B cell (primary cell): ENCODE results near the gene CTRB2. TPM values are rescaled to one million over a fixed set of nuclear protein-coding genes. Genes with fewer than 3 reads are reported as not detected.

Experiments
- ATAC-seq: fragments of 200-7000 bp; cut with Tn5 transposase; one replicate; pipeline ENCODE4 v1.10.0; 2021; ENCODE audit warnings: low read depth, mild to moderate bottlenecking, moderate number of reproducible peaks, moderate library complexity
- CTCF ChIA-PET: fragments of 350-600 bp; sonication (Branson Sonifier 250); formaldehyde crosslinking; loops from one replicate; lab custom pipeline; 2021; ENCODE audit warnings: antibody characterized with exemption, inconsistent platforms; lab: Charles Lee
- POLR2A ChIA-PET: fragments of 350-600 bp; sonication (Branson Sonifier 250); formaldehyde crosslinking; loops from one replicate; lab custom pipeline; 2021; ENCODE audit warnings: antibody characterized with exemption; lab: Charles Lee
- DNase-seq: peaks from one replicate; pipeline ENCODE4 v3.0.0; 2013
- H2AFZ ChIP-seq: 2 replicates; pipeline ENCODE4 v1.6.1; 2012; ENCODE audit warnings: mild to moderate bottlenecking, low read depth, low read length; ENCODE audit not compliant: insufficient read depth, poor library complexity, severe bottlenecking
- H3K27ac ChIP-seq, 2 donors: 1 replicate in 1 of 2; 2 replicates in 1 of 2; pipeline ENCODE4 v1.5.1; 2012 to 2013; ENCODE audit warnings: low read length in 2 of 2, mild to moderate bottlenecking in 2 of 2, moderate library complexity in 1 of 2
- H3K27me3 ChIP-seq, 4 experiments: fragments of 200-600 bp in 1 of 4; sonication (generic) in 1 of 4; replicated peaks in 1 of 4; 1 replicate in 2 of 4; 2 replicates in 2 of 4; pipeline versions ENCODE4 v1.6.1 to v1.7.0; 2013 to 2016; ENCODE audit warnings: low read length in 3 of 4, mild to moderate bottlenecking in 2 of 4, mixed read lengths in 1 of 4, moderate library complexity in 1 of 4; ENCODE audit not compliant: insufficient read depth in 4 of 4, control insufficient read depth in 3 of 4; ENCODE audit errors: control extremely low read depth in 1 of 4
- H3K36me3 ChIP-seq, 2 experiments: replicated peaks in 1 of 2; 1 replicate in 1 of 2; 2 replicates in 1 of 2; pipeline versions ENCODE4 v1.6.1 to v1.7.1; 2013; ENCODE audit warnings: low read length in 1 of 2; ENCODE audit not compliant: insufficient read depth in 2 of 2, control insufficient read depth in 1 of 2; ENCODE audit errors: control extremely low read depth in 1 of 2, extremely low read depth in 1 of 2
- H3K4me1 ChIP-seq, 2 donors: fragments of 200-600 bp in 1 of 2; sonication (generic) in 1 of 2; 1 replicate in 1 of 2; 2 replicates in 1 of 2; pipeline versions ENCODE4 v1.5.1 to v1.6.1; 2013 to 2017; ENCODE audit warnings: low read length in 2 of 2; ENCODE audit not compliant: control insufficient read depth in 2 of 2, insufficient read depth in 2 of 2
- H3K4me2 ChIP-seq: replicated peaks from 2 replicates; pipeline ENCODE3; 2012; ENCODE audit warnings: mild to moderate bottlenecking, low read depth, low read length; ENCODE audit not compliant: poor library complexity, severe bottlenecking
- H3K4me3 ChIP-seq, 5 experiments: fragments of 200-600 bp in 1 of 5; sonication (generic) in 1 of 5; 1 replicate in 3 of 5; 2 replicates in 2 of 5; pipeline versions ENCODE4 v1.5.1 to v1.7.0; 2011 to 2016; ENCODE audit warnings: low read length in 4 of 5, mild to moderate bottlenecking in 4 of 5, low read depth in 2 of 5, control low read depth in 1 of 5, moderate library complexity in 1 of 5; ENCODE audit not compliant: insufficient read depth in 1 of 5; ENCODE audit errors: control extremely low read depth in 1 of 5, extremely low read depth in 1 of 5
- H3K79me2 ChIP-seq: fragments of 200-600 bp; sonication (generic); one replicate; pipeline ENCODE4 v1.6.0; 2016; ENCODE audit warnings: low read length; ENCODE audit not compliant: control insufficient read depth, insufficient read depth
- H3K9ac ChIP-seq: fragments of 200-600 bp; sonication (generic); 2 replicates; pipeline ENCODE4 v1.6.1; 2017; ENCODE audit warnings: mild to moderate bottlenecking, low read length, moderate library complexity
- H3K9me3 ChIP-seq, 3 donors: one replicate each; pipeline versions ENCODE4 v1.6.1 to v1.7.1; 2013; ENCODE audit warnings: low read length in 2 of 3; ENCODE audit not compliant: control insufficient read depth in 2 of 3, insufficient read depth in 1 of 3; ENCODE audit errors: control extremely low read depth in 1 of 3
- H4K20me1 ChIP-seq: 2 replicates; pipeline ENCODE4 v1.6.0; 2012; ENCODE audit warnings: mild to moderate bottlenecking, low read length; ENCODE audit not compliant: insufficient read depth, control insufficient read depth, poor library complexity, severe bottlenecking
- H3K27ac Mint-ChIP-seq: one replicate; pipeline ENCODE4 v1.8.0; 2021; ENCODE audit warnings: mixed read lengths
- H3K27me3 Mint-ChIP-seq: one replicate; pipeline ENCODE4 v1.8.0; 2021; ENCODE audit warnings: mixed read lengths
- H3K4me1 Mint-ChIP-seq: one replicate; pipeline ENCODE4 v1.8.0; 2021; ENCODE audit warnings: mixed read lengths
- H3K4me3 Mint-ChIP-seq: one replicate; pipeline ENCODE4 v1.8.0; 2021; ENCODE audit warnings: mixed read lengths
- H3K9me3 Mint-ChIP-seq: one replicate; pipeline ENCODE4 v1.8.0; 2022; ENCODE audit warnings: mixed read lengths; ENCODE audit not compliant: insufficient read depth
- EZH2 ChIP-seq: IDR thresholded peaks from 2 replicates; pipeline ENCODE4 v1.6.1; 2012; ENCODE audit warnings: borderline replicate concordance, low read depth, mild to moderate bottlenecking, moderate library complexity, low read length; ENCODE audit not compliant: insufficient read depth, poor library complexity, severe bottlenecking
- WGBS: methylation state at CpG from one replicate; pipeline ENCODE4 v1.1.5; 2013; ENCODE audit warnings: missing lambda C conversion rate; ENCODE audit not compliant: insufficient coverage; 5-methylcytosine and 5-hydroxymethylcytosine counted together
- intact Hi-C: fragments of 100-400 bp; cut with micrococcal nuclease; formaldehyde crosslinking; loops from one replicate; pipeline ENCODE4 v1.10.0; 2022
- polyA plus RNA-seq: library from polyadenylated mRNA; depleted of rRNA; stranded (reverse); fragments of >200 nt; gene quantifications from 2 replicates; pipeline ENCODE4 v1.2.3, GENCODE V29; 2012
- total RNA-seq, 2 donors: library from RNA; stranded (reverse); fragments of 120-200 nt in 1 of 2; gene quantifications; 1 replicate in 1 of 2; 2 replicates in 1 of 2; pipeline versions ENCODE4 v1.2.3 to v1.2.4, GENCODE V29; 2013 to 2022
- TF ChIP-seq, protein P1 (sequence below): fragments of 200-600 bp; IDR thresholded peaks from one replicate; pipeline ENCODE4 v1.8.0; 2022; ENCODE audit warnings: antibody characterized with exemption, mild to moderate bottlenecking

CTRB2 gene
- total and polyA plus RNA-seq, 2 donors (not counting 1 experiment from before 2014, with no cell fraction given): not detected

DNA sequence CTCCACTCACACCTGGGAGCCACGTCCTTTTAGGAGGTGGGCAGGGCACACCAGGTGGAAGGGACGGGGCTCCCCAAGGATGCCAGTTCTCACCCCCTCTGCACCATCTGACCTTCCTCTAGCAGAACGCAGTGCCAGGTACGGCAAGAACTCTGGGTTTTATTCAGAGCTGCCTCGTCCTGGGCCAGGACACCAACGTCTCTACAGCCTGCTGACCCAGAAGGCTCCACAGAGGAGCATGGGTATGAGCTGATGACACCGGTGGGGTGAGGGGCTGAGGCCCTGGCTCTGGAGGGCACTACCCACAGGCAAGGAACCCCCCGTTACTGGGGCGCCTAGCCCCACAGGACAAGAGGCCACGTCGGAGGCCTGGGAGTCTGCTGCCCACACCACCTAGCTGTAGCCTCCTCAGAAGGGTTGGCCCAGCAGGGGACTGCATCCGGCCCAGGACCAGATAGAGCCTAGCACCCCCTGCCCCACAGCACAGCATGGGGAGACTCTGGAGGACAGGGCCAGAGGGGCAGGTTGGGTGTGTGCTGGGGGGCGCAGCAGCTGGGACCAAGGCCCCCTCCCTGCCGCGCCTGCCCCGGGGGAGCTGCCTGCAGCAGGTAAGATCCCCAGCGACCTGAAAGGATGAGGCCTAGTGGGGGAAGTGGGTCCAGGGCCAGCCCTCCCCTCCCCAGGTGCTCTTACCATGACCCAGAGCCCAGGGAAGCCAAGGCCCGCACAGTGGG lies 30.6 kb upstream of the CTRB2 start:
- no peak overlapping the region for H3K4me3 Mint-ChIP-seq
- H3K4me1 ChIP-seq: peaks cover 0 to 7% of the 10 kb centered on the region in 2 donors
- no peak for ATAC-seq
- H3K27me3 ChIP-seq: peaks cover 0 to 87% (median 18%) of the 10 kb centered on the region in 4 experiments
- 87% methylated on average over 13 of the region's 18 CpGs for WGBS
- H3K27ac ChIP-seq: no peak overlapping the region
- H3K9me3 Mint-ChIP-seq: no peaks in the 10 kb centered on the region
- ChIA-PET POLR2A (no interaction called here), CTCF (interaction anchor here (1.0 to 7.1 kb wide), 2 partner anchors 149 to 526 kb away, joined by 3 to 109 read pairs; no protein-coding TSS in a partner anchor)
- peaks cover 2% of the 10 kb centered on the region for H3K4me1 Mint-ChIP-seq
- H3K27me3 Mint-ChIP-seq: peaks cover 56% of the 10 kb centered on the region
- no peak overlapping the region for H2AFZ ChIP-seq
- intact Hi-C loops: no loop called here
- peaks cover 0 to 32% (median 0%) of the 10 kb centered on the region in 3 donors for H3K9me3 ChIP-seq
- no peak overlapping the region for H3K27ac Mint-ChIP-seq
- H3K79me2 ChIP-seq: no peaks in the 10 kb centered on the region
- no peaks in the 10 kb centered on the region for H4K20me1 ChIP-seq
- H3K4me2 ChIP-seq: no peak overlapping the region
- no peak for TF ChIP-seq EZH2
- TF ChIP-seq, protein P1, sequence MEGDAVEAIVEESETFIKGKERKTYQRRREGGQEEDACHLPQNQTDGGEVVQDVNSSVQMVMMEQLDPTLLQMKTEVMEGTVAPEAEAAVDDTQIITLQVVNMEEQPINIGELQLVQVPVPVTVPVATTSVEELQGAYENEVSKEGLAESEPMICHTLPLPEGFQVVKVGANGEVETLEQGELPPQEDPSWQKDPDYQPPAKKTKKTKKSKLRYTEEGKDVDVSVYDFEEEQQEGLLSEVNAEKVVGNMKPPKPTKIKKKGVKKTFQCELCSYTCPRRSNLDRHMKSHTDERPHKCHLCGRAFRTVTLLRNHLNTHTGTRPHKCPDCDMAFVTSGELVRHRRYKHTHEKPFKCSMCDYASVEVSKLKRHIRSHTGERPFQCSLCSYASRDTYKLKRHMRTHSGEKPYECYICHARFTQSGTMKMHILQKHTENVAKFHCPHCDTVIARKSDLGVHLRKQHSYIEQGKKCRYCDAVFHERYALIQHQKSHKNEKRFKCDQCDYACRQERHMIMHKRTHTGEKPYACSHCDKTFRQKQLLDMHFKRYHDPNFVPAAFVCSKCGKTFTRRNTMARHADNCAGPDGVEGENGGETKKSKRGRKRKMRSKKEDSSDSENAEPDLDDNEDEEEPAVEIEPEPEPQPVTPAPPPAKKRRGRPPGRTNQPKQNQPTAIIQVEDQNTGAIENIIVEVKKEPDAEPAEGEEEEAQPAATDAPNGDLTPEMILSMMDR: no peak
- H3K4me3 ChIP-seq: no peak overlapping the region
- H3K9ac ChIP-seq: no peak overlapping the region
- H3K36me3 ChIP-seq: no peaks in the 10 kb centered on the region
- no peak for DNase-seq

DNA sequence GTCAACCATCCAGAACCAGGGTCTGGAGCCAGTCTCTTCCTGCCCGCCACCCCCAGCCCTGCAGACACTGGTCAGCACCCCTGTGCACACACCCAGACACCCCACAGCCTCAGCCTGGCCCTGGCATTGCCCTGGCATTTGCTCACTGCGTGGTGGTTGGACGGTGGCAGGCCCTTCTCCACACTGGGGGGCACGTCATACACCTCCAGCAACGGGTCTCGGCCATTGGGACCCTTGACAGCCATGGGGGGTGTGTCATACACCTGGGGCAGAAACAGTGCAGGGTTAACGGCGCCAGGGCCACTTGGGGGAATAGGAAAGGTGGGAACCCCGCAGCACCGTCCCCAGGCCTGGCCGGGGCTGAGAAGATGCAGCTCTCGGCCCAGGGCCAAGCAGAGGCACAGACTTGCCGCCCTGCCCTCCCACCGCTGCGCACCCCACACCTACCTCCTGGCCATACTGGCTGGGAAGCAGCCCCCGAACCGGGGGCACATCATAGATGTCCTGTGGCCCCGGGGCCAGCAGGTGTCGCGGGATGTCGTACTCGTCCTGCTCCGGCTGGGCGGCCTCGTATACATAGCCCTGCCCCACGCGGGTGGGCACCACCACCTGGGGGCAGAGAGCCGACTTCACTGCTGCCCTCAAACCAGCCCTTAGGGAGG lies 29.9 kb upstream of the CTRB2 start:
- H3K27me3 ChIP-seq: peaks cover 0 to 87% (median 16%) of the 10 kb centered on the region in 4 experiments
- no peaks in the 10 kb centered on the region for H3K79me2 ChIP-seq
- H3K27me3 Mint-ChIP-seq: peaks cover 53% of the 10 kb centered on the region
- no peaks in the 10 kb centered on the region for H3K36me3 ChIP-seq
- ChIA-PET CTCF (interaction anchor here (1.0 to 7.1 kb wide), 4 partner anchors 143 to 527 kb away, joined by 3 to 109 read pairs (median 41); no protein-coding TSS in a partner anchor), POLR2A (no interaction called here)
- no peak overlapping the region for H3K27ac Mint-ChIP-seq
- no peak overlapping the region for H3K4me2 ChIP-seq
- no peak overlapping the region for H3K4me3 ChIP-seq
- peaks cover 0 to 32% (median 0%) of the 10 kb centered on the region in 3 donors for H3K9me3 ChIP-seq
- no peaks in the 10 kb centered on the region for H4K20me1 ChIP-seq
- WGBS: 94% methylated on average over 27 of the region's 28 CpGs
- intact Hi-C loops: no loop called here
- no peak overlapping the region for H3K9ac ChIP-seq
- peaks cover 0 to 7% of the 10 kb centered on the region in 2 donors for H3K4me1 ChIP-seq
- no peaks in the 10 kb centered on the region for H3K9me3 Mint-ChIP-seq
- no peak overlapping the region for H3K27ac ChIP-seq
- TF ChIP-seq, protein P1: no peak
- H2AFZ ChIP-seq: no peak overlapping the region
- no peak overlapping the region for H3K4me3 Mint-ChIP-seq
- no peak for DNase-seq
- ATAC-seq: no peak
- H3K4me1 Mint-ChIP-seq: peaks cover 2% of the 10 kb centered on the region
